Adrenal gland (tissue), 5 donors: ENCODE data around the gene KLF14.

Experiments
- POLR2A ChIP-seq, 2 donors: fragments of 450-650 bp; IDR thresholded peaks; one replicate each; pipeline ENCODE4 v1.6.1; 2017; ENCODE audit warnings: antibody characterized with exemption in 2 of 2, mild to moderate bottlenecking in 2 of 2, moderate library complexity in 1 of 2
- TF ChIP-seq, protein P1 (sequence below), 6 experiments: fragments of 450-650 bp in 4 of 6; fragments of 200-600 bp in 2 of 6; sonication (generic) in 1 of 6; IDR thresholded peaks; 1 replicate in 5 of 6; 2 replicates in 1 of 6; pipeline versions ENCODE4 v1.5.1 to v1.8.0; 2016 to 2021; ENCODE audit warnings: antibody characterized with exemption in 6 of 6, mild to moderate bottlenecking in 2 of 6, moderate library complexity in 1 of 6
- donor health status: DM: no; HTN: no; CAD: no.

DNA sequence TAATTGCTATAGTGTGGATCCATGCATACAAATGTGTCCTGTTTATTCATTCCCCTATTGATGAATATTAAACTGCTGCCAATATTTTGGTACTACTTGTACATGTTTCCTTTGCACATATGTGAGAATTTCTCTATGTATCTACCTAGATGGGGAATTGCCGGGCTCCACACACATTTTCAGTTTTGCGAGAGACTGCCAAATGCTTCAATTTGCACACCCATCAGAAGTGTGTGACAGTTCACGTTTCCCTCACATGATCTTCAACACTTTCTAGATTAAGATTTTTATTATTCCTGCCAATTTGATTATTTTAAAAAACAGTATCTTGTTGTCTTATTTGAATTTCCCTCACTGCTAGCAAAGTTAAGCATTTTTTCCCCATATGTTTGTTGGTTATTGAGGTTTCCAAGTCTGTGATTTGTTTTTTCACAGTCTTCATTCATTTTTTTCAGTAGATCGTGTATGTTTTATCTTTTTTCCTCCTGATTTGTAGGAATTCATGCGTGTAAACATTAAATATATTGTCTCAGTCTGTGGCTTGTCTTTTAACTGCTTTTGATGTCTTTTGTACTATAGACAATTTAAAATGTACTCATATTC is 2.4 kb upstream of the KLF14 start:
- TF ChIP-seq, protein P1, sequence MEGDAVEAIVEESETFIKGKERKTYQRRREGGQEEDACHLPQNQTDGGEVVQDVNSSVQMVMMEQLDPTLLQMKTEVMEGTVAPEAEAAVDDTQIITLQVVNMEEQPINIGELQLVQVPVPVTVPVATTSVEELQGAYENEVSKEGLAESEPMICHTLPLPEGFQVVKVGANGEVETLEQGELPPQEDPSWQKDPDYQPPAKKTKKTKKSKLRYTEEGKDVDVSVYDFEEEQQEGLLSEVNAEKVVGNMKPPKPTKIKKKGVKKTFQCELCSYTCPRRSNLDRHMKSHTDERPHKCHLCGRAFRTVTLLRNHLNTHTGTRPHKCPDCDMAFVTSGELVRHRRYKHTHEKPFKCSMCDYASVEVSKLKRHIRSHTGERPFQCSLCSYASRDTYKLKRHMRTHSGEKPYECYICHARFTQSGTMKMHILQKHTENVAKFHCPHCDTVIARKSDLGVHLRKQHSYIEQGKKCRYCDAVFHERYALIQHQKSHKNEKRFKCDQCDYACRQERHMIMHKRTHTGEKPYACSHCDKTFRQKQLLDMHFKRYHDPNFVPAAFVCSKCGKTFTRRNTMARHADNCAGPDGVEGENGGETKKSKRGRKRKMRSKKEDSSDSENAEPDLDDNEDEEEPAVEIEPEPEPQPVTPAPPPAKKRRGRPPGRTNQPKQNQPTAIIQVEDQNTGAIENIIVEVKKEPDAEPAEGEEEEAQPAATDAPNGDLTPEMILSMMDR (IDR thresholded peaks at IDR 0.05) = no peak
- TF ChIP-seq POLR2A (IDR thresholded peaks at IDR 0.05) = no peak
